ENCODE results near the gene RMRP.
"Not testable (repeated sequence)": the region's sequence is repeated elsewhere in the genome, so short reads cannot be mapped to it uniquely, and the experiment has no call there.

RMRP gene

DNA sequence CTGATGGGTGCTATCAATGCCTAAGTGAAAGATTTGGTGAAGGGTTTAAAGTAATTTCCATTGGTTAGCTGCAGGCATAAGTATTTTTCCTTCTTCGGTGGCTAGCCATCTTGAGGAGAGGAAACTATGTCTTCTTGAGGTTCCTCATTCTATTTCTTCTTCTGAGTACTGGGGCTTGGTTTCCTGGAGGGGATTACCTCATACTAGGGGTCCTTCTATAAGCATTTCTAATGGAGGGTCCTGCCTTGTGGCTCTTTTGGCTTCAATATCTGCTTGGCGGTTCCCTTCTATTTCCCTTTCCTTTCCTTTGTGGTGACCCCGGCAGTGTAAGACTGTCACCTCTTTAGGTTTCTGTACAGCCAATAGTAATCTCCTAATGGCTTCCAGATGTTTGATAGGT, 16.3 kb downstream of the RMRP start:
- DNase-seq (ENCODE audit: low read depth) = not testable (repeated sequence)

DNA sequence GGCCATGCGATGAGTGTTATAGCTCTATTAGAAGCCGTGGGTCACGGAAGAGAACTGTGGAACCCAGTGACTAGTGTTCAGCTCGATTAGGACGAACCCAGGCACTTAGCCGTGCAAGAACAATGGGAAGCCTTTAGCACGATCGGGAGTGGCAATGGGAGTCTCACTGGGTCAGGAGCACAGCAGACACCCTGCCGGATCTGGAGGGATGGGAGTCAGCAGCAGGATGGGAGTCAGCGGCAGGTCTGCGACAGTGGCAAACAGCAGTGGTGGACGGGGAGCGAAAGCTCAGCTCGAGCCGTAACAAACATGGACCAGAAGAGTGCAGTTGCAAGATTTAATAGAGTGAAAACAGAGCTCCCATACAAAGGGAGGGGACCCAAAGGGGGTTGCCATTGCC, 17.4 kb downstream of the RMRP start:
- DNase-seq (ENCODE audit: low read depth) = not testable (repeated sequence)

DNA sequence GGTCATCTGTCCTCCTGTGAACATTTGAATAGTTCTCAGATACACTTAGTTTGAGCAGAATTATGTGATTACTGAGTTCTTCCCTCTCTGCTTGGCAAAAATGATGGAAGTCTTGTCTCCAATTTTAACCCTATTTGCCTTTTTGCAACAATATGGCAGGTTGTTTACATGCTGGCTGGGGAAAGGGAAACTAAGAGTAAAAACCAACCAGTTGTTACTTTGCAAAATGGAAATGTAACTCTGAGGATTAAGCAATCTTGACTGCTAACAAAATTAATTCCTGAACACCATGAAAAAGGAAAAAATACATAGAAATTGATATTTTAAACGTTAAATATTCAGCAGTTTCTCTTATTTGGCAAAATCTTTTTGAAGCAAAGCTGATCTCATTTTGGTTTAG, 18.2 kb downstream of the RMRP start:
- no peak for DNase-seq (ENCODE audit: low read depth)

DNA sequence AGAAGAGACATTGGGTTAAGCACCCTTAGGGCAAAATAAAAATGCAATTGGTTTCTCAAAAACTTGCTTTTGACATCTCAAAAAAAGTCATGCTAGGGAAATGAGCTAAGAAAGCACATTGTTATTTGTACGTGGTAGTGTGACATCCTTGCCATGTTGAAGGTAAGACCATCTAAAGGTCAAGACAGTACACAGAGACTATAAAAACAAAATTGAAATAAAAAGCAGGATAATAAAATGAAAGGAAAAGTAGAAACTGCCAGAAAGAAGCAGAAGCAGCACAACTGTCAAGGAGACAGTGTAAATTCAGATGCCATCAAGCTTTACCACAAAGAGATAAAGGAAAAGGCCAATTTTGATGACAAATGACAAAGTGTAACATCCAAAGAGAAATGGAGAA, 18.6 kb downstream of the RMRP start:
- not testable (repeated sequence) for DNase-seq (ENCODE audit: low read depth)

DNA sequence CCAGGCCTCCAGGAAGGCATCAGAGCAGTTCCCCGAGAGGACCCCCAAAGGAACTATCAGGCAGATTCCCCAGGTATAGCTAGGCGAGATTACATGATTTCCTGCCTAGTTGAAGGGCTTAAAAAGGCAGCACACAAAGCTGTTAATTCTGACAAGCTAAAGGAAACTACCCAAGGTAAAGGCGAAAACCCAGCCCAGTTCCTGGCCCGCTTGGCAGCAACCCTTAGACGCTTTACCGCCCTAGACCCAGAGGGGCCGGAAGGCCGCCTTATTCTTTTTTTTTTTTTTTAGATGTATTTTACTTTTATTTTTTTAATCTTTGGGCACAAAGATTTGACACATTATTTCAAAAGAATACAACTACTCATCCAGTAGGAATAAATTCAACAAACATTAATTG, 19.1 kb downstream of the RMRP start:
- not testable (repeated sequence) for DNase-seq (ENCODE audit: low read depth)

DNA sequence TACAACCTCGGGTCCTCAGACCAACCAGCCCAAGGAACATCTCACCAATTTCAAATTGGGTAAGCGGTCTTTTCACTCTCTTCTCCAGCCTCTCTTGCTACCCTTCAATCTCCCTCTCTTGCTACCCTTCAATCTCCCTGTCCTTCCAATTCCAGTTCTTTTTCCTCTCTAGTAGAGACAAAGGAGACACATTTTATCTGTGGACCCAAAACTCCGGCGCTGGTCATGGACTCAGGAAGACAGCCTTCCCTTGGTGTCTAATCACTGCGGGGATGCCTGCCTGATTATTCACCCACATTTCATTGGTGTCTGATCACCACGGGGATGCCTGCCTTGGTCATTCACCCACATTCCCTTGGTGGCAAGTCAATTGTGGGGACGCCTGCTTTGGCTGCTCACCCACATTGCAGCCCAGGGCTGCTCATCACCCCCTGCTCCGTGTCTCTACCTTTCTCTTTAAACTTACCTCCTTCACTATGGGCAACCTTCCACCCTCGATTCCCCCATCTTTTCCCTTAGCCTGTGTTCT, 20.3 kb downstream of the RMRP start:
- not testable (repeated sequence) for DNase-seq (ENCODE audit: low read depth)

DNA sequence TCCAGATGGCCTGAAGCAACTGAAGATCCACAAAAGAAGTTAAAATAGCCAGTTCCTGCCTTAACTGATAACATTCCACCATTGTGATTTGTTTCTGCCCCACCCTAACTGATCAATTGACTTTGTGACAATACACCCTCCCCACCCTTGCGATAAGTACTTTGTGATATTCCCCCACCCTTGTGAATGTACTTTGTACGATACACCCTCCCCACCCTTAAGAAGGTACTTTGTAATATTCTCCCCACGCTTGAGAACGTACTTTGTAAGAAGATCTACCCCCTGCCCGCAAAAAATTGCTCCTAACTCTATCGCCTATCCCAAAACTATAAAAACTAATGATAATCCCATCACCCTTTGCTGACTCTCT, 21.0 kb downstream of the RMRP start:
- DNase-seq (ENCODE audit: low read depth) = not testable (repeated sequence)

DNA sequence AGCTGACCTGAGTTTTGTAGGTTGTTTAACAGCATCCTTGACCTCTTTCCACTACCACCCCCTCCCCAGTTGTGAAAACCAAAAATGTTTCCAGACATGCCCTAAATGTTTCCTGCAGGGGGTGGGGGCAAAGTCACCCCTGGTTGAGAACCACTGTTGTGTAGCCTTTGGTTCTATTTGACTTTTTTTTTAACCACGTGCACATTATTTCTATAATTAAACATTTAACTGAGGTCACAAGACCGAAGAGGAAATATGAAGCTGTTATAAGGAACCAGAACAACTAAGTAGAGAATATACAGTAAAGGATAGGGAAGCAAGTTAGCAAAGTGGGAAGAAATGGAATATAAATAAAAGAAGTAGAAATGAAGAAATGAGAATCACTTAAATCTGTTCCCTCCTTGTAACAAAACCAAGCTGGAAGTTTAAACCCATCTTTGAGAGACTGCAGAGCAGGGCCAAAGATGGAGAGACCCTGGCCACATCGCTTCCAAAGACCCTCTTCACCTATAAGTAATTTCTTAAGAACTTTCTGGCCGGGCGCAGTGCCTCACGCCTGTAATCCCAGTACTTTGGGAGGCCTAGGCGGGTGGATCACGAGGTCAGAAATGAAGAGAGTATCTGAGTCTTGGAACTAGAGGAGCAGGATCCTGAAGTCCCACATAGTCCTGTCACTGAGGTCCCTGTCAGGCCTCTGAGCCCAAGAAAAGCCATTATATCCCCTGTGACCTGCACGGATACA, 21.5 kb downstream of the RMRP start:
- no peak for DNase-seq (ENCODE audit: low read depth)

DNA sequence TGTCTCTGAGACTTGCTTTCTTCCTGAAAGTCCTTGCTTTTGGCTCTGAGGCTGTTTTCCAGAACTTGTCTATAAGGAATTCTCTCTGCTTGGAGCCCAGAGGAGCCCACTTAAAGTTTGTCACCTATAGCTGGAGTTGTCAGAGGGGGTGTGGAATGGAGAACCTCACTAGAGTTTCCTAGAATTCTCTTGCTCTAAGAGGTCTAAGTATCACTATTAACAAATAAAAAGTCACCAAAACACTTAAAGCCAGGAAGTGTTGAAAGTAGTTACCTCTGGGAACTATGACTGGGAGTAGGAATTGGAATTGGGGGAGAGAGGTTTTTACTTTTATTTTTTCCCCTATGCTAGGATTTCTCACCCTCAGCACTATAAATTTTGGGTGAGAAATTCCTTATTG, 22.1 kb downstream of the RMRP start:
- no peak for DNase-seq (ENCODE audit: low read depth)

DNA sequence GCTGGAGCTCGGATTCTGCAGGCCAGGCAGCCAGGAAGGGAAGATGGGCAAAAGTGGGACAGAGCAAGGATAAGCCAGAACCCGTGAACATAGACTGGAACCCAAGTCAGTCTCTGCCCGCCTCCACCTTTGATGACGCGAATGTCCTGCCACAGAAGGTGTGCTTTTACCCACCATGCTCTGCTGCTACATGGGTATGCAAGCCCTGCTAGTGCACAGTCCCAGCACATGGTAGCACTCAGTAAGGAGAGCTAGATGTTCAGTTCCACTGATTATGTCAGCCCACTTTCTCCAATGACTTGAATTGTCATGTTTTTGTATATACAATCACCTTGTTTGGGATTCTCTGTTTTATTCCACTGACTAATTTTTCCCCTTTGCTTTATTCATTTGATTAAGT, 28.2 kb downstream of the RMRP start:
- DNase-seq (ENCODE audit: low read depth) = no peak

DNA sequence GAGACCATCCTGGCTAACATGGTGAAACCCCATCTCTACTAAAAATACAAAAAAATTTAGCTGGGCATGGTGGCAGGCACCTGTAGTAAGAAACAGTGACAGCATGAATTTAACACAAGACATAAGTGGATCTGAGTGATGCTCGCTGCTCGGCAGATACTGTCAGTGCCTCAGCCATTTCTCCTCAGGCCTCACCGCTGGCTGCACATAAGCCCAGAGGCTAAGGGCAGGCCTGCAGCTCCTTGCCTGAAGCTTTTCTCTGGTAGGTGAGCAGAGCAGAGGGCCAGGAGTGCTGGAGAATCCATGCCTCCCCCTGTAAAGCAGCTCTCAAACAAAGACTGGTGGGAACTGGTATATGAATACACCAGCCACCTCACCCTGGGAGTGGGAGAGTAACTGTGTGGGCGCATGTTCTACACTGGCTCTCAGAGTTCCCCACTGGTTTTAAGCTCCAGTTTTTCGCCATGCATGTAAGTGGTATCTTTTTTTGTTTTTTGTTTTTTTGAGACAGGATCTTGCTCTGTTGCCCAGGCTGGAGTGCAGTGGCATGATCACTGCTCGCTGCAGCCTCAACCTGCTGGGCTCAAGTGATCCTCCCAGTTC, 29.3 kb downstream of the RMRP start:
- no peak for DNase-seq (ENCODE audit: low read depth)

DNA sequence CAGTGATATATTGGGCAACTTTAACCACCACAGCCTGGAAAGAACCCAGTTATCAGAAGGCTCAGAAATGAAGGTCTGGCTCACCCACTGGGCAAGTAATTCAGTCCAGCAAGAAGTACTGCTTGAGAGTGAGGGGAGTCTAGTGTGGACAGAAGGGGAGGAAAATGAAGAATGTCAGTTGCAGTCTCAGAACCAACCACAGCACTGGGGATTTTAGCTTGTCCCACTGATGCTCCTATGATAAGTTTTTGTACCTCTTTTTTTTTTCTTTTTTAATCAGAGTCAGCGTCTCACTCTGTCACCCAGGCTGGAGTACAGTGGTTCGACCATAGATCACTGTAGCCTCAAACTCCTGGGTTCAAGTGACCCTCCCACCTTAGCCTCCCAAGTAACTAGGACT, 30.2 kb downstream of the RMRP start:
- no peak for DNase-seq (ENCODE audit: low read depth)

DNA sequence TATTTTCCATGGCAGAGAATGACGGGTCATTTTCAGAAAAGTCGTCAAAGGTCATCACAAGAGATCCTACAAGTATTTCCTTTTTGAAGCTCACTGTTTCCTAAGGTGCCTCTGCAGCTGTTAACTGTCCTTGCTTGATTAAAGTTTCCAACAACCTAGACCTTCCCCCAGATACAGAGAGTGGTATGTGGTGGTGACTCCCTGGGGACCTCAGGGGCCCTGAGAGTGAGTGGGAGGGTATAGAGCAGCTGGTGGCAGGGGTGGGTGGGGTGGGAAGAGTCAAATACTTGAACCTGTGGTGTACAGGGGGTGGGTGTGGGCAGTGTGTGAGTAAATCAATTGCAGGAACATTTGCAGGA, 38.0 kb downstream of the RMRP start:
- no peak for DNase-seq (ENCODE audit: low read depth)

DNA sequence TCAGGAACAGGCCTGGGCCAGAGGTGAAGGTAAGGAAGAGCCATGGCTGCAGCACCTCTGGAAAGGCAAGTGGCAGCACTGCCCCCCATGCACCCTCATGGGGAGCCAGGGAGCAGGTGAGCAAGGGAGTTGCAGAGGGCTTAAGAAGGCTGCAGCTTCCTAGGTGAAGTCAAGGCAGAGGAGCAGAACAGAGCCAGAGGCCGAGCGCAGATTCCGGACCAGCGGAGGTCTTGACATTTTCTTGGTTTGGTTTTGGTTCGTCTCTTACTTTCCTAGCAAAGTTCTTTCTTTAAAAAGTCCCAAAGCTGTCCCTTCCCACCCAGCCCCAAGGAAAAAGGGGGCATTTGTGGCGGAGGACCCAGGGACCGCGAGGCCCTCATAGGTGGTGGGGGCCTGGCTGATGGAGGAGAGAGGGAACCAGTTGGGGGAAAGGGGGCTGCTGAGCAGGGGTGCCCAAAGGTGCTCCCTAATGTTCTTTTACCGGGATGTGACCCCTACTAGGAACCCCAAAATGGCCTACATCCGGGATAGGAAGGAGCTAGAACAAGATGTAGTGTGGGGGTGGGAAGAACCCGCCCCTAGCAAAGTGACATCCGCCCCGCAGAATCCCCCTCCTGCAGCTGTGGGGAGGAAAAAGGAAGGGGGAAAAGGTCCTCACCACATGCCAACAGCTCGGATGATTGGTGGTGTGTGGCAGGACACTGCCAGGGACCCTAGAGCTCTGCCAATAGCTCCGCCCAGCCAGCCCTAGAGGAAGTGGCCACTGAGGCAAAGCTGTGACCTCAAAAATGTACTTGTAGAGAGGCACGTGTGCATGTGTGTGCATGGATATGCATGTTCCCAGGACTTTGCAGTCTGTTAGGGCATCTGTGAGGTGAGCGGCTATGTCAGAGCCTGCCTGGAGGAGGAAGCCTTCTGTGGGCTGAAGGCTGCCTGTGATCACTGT, 38.7 kb downstream of the RMRP start:
- DNase-seq (ENCODE audit: low read depth) = no peak

DNA sequence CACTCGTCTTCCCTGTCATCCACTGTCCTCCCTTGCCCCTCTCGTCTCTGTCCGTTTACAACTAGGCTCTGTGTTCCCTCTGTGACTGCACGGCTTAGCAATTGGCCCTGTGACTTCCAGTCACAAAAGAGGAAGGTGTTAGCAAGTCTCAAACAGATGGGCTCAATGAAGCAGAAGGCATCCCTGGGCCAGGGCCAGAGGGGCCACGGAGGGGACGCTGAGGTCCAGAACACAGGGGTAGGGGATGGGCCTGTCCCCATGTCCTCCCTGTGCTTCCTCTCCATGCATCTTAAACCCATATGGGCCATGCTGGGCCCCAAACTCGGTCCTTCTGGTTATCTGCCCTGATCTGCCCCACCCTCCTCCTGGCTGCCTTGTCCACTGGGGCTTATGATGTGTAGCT, 39.5 kb downstream of the RMRP start, which contains the start of gene CD72:
Gene CD72, minus strand, starts transcription at position 89 of the 403 bp plus-strand sequence. CDS start 110 bp downstream, outside the sequence.
- DNase-seq (ENCODE audit: low read depth) = no peak

DNA sequence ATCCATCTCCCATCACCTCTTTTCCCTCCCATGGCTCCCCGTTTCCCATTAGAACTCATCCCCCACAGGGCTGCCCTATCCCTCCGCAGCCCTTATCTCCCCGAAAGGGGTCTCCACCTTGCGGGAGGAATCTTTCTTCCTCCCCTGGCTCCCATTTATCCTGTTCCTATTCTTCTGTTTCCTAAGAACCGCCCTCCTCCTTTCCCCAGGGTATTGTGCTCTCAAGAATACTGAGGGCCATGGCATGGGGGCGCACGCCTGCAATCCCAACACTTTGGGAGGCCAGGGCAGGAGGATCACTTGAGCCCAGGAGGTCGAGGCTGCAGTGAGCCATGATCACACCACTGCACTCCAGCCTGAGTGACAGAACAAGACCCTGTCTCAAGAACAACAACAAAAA, 40.3 kb downstream of the RMRP start:
- DNase-seq (ENCODE audit: low read depth) = no peak

DNA sequence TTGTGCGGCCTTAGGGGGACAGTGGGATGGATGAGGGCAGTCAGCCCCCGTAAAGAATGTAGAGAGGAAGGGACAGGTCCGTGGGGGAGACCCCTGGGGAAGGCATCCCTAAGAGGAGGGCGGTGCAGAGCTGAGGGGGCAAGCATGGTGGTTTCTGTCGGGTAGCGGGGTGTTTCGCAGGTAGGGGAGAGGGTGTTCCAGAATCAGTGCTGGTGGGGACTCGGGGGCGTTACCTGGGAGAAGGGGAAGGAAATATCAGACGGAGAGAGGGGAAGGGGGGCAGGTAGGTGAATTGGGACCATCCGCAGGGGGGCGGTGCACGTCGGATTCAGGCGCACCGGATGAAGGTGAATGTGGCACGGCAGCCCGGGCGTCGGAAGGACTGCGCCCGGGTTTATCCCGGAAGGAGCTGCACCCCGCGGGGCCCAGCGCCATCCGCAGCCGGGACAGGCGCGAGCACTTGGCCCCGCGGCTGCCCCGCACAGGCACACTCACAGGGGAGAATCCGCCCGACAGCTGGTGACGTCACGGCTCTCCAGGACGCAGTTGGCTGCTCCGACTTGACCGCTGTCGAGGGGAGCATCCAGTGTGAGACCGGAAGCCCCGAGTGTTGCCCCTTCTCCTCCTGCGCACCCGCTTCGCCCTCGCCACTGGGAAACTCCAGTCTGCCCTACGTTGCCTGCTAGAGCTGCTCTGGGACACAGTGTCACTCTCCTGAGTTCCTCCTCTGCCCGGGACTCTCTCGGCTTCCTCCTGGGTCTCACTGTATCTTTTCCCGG, 40.9 kb downstream of the RMRP start:
- DNase-seq (ENCODE audit: low read depth) = peak; percentile 60

DNA sequence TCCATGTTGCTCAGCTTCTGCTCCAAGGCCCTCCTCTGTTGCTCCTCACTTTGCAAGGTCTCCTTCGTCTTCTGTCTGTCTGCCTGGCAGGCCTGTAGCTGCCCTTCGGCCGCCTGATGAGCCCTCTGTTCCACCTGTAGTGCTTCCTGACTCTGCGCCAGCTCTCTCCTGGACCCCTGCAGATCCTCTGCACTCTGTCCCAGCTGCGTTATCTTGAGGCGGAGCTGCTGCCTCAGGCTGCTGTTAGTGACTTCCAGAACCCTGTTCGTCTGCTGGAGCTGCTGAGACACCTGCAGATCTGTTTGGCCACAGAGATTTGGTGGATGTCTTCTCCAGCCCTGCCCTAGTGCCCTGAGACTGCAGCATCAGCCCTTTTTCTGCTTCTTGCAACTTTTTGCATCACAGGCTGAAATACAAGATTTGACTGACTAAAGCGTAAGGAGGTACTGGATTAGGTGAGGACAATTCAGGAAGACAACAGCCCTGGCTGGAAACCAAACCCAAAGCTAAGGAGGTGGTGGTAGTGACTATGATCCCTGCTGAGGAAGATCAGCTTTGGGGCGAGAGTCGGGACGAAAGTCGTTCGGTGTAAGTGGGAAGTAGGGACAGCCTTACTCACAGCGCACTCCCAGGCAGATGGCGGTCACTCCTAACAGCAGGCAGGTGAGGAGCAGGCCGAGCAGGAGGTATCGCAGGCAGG, 41.7 kb downstream of the RMRP start:
- no peak for DNase-seq (ENCODE audit: low read depth)

DNA sequence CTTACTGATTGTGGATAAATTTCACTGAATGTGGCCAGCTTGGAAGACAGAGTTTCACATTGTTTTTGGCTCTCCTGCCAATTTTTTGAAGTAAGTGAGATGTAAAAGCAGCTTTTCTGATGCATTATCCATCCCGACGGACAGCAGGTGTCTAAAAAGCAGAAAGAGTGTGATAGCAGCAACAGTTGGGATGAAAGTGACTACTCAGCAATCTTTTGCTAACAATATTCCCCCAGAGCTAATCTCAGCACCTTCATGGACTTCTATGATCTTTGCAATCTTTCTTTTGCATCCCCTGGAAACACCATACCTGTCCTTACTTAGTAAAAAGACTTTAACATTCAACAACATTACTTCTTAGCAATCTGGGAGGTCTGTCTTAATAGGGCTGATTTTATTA, 45.0 kb downstream of the RMRP start:
- no peak for DNase-seq (ENCODE audit: low read depth)

DNA sequence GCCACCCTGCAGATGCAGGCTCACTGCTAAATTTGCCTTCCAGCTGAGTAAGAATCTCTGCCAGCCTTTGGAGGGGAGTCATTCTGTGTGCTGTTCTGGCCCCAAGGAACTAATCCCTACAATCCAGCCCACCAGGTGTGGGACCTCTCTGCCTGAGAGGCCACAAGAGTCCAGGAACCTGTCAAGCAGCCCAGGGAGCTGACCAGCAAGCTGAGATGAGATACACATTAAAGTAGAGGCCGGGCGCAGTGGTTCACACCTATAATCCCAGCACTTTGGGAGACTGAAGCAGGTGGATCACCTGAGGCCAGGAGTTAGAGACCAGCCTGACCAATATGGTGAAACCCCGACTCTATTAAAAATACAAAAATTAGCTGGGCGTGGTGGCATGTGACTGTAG, 45.8 kb downstream of the RMRP start:
- not testable (repeated sequence) for DNase-seq (ENCODE audit: low read depth)

DNA sequence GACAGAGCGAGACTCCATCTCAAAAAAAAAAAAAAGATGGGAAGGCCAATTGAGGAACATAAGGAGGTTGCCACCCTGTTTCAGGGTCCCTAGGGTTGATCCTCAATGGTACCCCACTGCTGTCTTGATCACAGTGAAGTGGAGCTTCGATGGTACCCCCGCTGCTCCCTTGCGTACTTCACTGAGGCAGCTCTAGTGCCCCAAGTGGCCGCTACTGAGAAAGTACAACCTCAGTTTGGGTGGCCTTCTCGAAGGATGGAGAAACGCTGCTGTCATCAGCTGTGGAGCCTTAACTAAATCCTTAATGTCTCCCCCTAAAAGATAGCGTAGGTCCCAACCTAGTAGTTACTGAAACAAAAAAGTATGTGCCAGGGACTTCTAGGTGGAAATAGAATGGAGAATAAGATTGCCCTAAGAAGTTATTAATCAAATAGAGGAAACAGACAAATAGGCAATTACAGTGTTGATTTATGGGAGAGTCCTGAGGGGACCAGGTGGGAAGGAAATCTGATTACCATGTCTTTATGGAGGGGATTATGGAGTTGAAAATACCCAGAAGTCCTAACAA, 46.5 kb downstream of the RMRP start:
- peak; percentile 20 for DNase-seq (ENCODE audit: low read depth)
